Neural progenitor cell (in vitro differentiated cells): ENCODE results near the gene MYEOV. TPM values are rescaled to one million over a fixed set of nuclear protein-coding genes. Genes with fewer than 3 reads are reported as not detected.

Experiments used
- DNase-seq: peaks from one replicate; pipeline ENCODE4 v3.0.0-alpha.2; 2016; ENCODE audit warnings: low spot score
- H2AFZ ChIP-seq: fragments of 200-600 bp; sonication (generic); replicated peaks from 2 replicates; pipeline ENCODE4 v1.6.1; 2016; ENCODE audit warnings: antibody characterized with exemption
- H3F3A ChIP-seq: fragments of 200-600 bp; sonication (generic); 2 replicates; pipeline ENCODE4 v1.6.1; 2016; ENCODE audit warnings: antibody characterized with exemption, low read depth
- H3K27ac ChIP-seq: fragments of 200-600 bp; sonication (generic); 2 replicates; pipeline ENCODE4 v1.5.1; 2016; ENCODE audit warnings: mild to moderate bottlenecking
- H3K27me3 ChIP-seq: fragments of 200-600 bp; sonication (generic); 2 replicates; pipeline ENCODE4 v1.6.1; 2016; ENCODE audit warnings: mild to moderate bottlenecking, moderate library complexity
- H3K36me3 ChIP-seq: fragments of 200-600 bp; sonication (generic); 2 replicates; pipeline ENCODE4 v1.5.1; 2016
- H3K4me1 ChIP-seq: fragments of 200-600 bp; sonication (generic); 2 replicates; pipeline ENCODE4 v1.6.1; 2016; ENCODE audit warnings: mixed run types
- H3K4me2 ChIP-seq: fragments of 200-600 bp; sonication (generic); 2 replicates; pipeline ENCODE4 v1.6.1; 2016
- H3K4me3 ChIP-seq: fragments of 200-600 bp; sonication (generic); 2 replicates; pipeline ENCODE4 v1.5.1; 2016
- H3K79me2 ChIP-seq: fragments of 200-600 bp; sonication (generic); 2 replicates; pipeline ENCODE4 v1.6.1; 2016; ENCODE audit warnings: low read depth
- H3K9ac ChIP-seq: fragments of 200-600 bp; sonication (generic); 2 replicates; pipeline ENCODE4 v1.6.1; 2016
- H3K9me3 ChIP-seq: fragments of 200-600 bp; sonication (generic); 2 replicates; pipeline ENCODE4 v1.5.1; 2016; ENCODE audit warnings: low read depth
- H4K20me1 ChIP-seq: fragments of 200-600 bp; sonication (generic); 2 replicates; pipeline ENCODE4 v1.6.1; 2016; ENCODE audit warnings: low read depth
- H3K27ac Mint-ChIP-seq: 3 replicates; pipeline ENCODE4 v1.8.0; 2021; ENCODE audit warnings: mixed read lengths
- H3K27me3 Mint-ChIP-seq: 2 replicates; pipeline ENCODE4 v1.8.0; 2022; ENCODE audit warnings: low read depth, mild to moderate bottlenecking, inconsistent platforms, moderate library complexity, mixed read lengths; ENCODE audit not compliant: insufficient read depth
- H3K36me3 Mint-ChIP-seq: 3 replicates; pipeline ENCODE4 v1.8.0; 2021; ENCODE audit warnings: mixed read lengths
- H3K4me1 Mint-ChIP-seq: 3 replicates; pipeline ENCODE4 v1.8.0; 2021; ENCODE audit warnings: mixed read lengths
- H3K4me3 Mint-ChIP-seq: 3 replicates; pipeline ENCODE4 v1.8.0; 2021; ENCODE audit warnings: mild to moderate bottlenecking, moderate library complexity, mixed read lengths
- H3K9me3 Mint-ChIP-seq: 3 replicates; pipeline ENCODE4 v1.8.0; 2020; ENCODE audit warnings: mixed read lengths
- CTCF ChIP-seq: fragments of 200-600 bp; sonication (generic); IDR thresholded peaks from 2 replicates; pipeline ENCODE4 v1.5.1; 2017; ENCODE audit warnings: antibody characterized with exemption, mild to moderate bottlenecking
- EZH2 ChIP-seq: fragments of 200-600 bp; sonication (generic); IDR thresholded peaks from 2 replicates; pipeline ENCODE4 v1.6.1; 2017; ENCODE audit warnings: antibody characterized with exemption, mild to moderate bottlenecking, moderate library complexity
- EZH2phosphoT487 ChIP-seq: fragments of 200-600 bp; sonication (generic); IDR thresholded peaks from 2 replicates; pipeline ENCODE4 v1.6.1; 2017; ENCODE audit warnings: antibody characterized with exemption
- total RNA-seq: library from RNA; depleted of rRNA; stranded (reverse); fragments of >200 nt; gene quantifications from 2 replicates; pipeline ENCODE4 v1.2.3, GENCODE V29; 2015; ENCODE audit warnings: low replicate concordance

MYEOV gene
- total RNA-seq, 1 donor from 2014 or later: not detected

DNA sequence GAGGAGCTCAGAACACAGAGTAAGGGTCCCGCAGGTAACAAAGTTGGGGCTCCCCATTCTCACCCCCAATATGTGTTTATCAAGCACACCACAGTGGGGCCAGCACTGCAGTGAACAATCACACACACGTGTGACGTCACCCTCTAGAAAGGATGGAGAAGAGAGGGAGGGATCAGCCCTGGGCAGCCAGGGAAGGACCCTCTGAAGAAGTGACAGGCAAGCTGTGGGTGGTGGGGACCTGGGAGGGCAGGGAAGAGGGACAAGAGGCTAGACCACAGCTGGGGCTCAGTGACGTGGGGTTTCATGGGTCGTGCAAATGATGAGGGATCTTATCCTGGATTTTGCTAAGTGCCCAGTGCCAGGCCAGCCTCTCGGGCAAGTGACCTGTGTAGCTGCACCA, 28.7 kb upstream of the MYEOV start:
- no peaks in the 10 kb centered on the region for H4K20me1 ChIP-seq
- H3K9me3 ChIP-seq: no peaks in the 10 kb centered on the region
- H3K27ac ChIP-seq: no peak overlapping the region
- peaks cover 13% of the 10 kb centered on the region for H3K27me3 Mint-ChIP-seq
- no peaks in the 10 kb centered on the region for H3K27me3 ChIP-seq
- H3K36me3 Mint-ChIP-seq: no peaks in the 10 kb centered on the region
- no peak overlapping the region for H2AFZ ChIP-seq
- H3K4me1 Mint-ChIP-seq: peaks cover 5% of the 10 kb centered on the region
- peaks cover 3% of the 10 kb centered on the region for H3K4me1 ChIP-seq
- no peak overlapping the region for H3K4me3 ChIP-seq
- H3K27ac Mint-ChIP-seq: peak overlapping the region; percentile 63
- H3K4me2 ChIP-seq: no peak overlapping the region
- H3K9ac ChIP-seq: no peak overlapping the region
- H3K9me3 Mint-ChIP-seq: peaks cover 18% of the 10 kb centered on the region
- no peak overlapping the region for H3K4me3 Mint-ChIP-seq
- H3F3A ChIP-seq: no peaks in the 10 kb centered on the region
- no peak for TF ChIP-seq EZH2
- TF ChIP-seq EZH2phosphoT487: no peak
- no peak for TF ChIP-seq CTCF
- no peak for DNase-seq
- no peaks in the 10 kb centered on the region for H3K36me3 ChIP-seq
- H3K79me2 ChIP-seq: no peaks in the 10 kb centered on the region

GRCh38 chr11:69265911-69266510, 27.9 kb upstream of the MYEOV start:
- Histone ChIP-seq H3K4me3 (no peak overlapping the region), H3K4me2 (no peak overlapping the region), H3K4me1 (peaks cover 3% of the 10 kb centered on the region), H3K79me2 (no peaks in the 10 kb centered on the region), H3K36me3 (no peaks in the 10 kb centered on the region), H3K27ac (no peak overlapping the region), H3F3A (no peaks in the 10 kb centered on the region), H2AFZ (no peak overlapping the region), H4K20me1 (no peaks in the 10 kb centered on the region), H3K9ac (no peak overlapping the region), H3K9me3 (no peaks in the 10 kb centered on the region), H3K27me3 (no peaks in the 10 kb centered on the region)
- H3K9me3 Mint-ChIP-seq: peaks cover 14% of the 10 kb centered on the region
- DNase-seq: no peak
- TF ChIP-seq CTCF (no peak), EZH2 (no peak), EZH2phosphoT487 (no peak)
- H3K4me1 Mint-ChIP-seq: peaks cover 5% of the 10 kb centered on the region
- no peak overlapping the region for H3K27ac Mint-ChIP-seq
- H3K36me3 Mint-ChIP-seq: no peaks in the 10 kb centered on the region
- no peak overlapping the region for H3K4me3 Mint-ChIP-seq
- peaks cover 13% of the 10 kb centered on the region for H3K27me3 Mint-ChIP-seq

GRCh38 chr11:69267395-69267805, 26.6 kb upstream of the MYEOV start:
- Histone ChIP-seq H4K20me1 (no peaks in the 10 kb centered on the region), H2AFZ (no peak overlapping the region), H3K36me3 (no peaks in the 10 kb centered on the region), H3K4me2 (no peak overlapping the region), H3F3A (no peaks in the 10 kb centered on the region), H3K4me3 (no peak overlapping the region), H3K9me3 (no peaks in the 10 kb centered on the region), H3K79me2 (no peaks in the 10 kb centered on the region), H3K4me1 (peaks cover 3% of the 10 kb centered on the region), H3K9ac (no peak overlapping the region), H3K27ac (no peak overlapping the region), H3K27me3 (no peaks in the 10 kb centered on the region)
- TF ChIP-seq EZH2 (no peak), CTCF (no peak), EZH2phosphoT487 (no peak)
- Mint-ChIP-seq H3K27me3 (peaks cover 13% of the 10 kb centered on the region), H3K4me3 (no peak overlapping the region), H3K4me1 (peaks cover 5% of the 10 kb centered on the region), H3K36me3 (no peaks in the 10 kb centered on the region), H3K27ac (peak overlapping the region; percentile 77), H3K9me3 (peaks cover 12% of the 10 kb centered on the region)
- peak; percentile 58 for DNase-seq
